ENCODE results near the gene LILRA2. TPM values are rescaled to one million over a fixed set of nuclear protein-coding genes. Genes with fewer than 3 reads are reported as not detected.

LILRA2 gene
- total RNA-seq, 2 experiments from 2014 or later, result not detected

DNA sequence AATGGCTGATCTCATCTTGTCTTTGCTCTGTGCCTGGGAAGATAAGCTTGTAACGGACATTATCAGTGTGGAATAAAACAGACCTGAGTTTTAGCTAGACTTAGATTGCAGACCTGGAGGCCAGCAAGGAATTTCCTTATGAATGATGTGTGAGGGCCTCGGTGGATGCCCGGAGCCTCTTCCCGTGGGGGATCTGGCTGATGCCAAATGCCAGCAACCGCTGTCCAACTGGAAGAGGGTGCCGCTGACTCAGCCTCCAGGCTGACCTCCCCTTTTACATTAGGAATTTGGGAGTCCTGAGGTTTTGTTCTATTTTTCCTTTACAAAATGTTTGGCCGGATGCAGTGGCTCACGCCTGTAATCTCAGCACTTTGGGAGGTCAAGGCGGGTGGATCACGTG lies 19.6 kb upstream of the LILRA2 start:
- H3K27me3 Mint-ChIP-seq, result peaks cover 27% of the 10 kb centered on the region
- intact Hi-C loops (cut with micrococcal nuclease), result no loop called here
- H3K4me1 Mint-ChIP-seq (ENCODE audit: low read depth), result peaks cover 7% of the 10 kb centered on the region
- TF ChIP-seq, protein P1, sequence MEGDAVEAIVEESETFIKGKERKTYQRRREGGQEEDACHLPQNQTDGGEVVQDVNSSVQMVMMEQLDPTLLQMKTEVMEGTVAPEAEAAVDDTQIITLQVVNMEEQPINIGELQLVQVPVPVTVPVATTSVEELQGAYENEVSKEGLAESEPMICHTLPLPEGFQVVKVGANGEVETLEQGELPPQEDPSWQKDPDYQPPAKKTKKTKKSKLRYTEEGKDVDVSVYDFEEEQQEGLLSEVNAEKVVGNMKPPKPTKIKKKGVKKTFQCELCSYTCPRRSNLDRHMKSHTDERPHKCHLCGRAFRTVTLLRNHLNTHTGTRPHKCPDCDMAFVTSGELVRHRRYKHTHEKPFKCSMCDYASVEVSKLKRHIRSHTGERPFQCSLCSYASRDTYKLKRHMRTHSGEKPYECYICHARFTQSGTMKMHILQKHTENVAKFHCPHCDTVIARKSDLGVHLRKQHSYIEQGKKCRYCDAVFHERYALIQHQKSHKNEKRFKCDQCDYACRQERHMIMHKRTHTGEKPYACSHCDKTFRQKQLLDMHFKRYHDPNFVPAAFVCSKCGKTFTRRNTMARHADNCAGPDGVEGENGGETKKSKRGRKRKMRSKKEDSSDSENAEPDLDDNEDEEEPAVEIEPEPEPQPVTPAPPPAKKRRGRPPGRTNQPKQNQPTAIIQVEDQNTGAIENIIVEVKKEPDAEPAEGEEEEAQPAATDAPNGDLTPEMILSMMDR (IDR thresholded peaks at IDR 0.05), result no peak
- ATAC-seq (no peak), DNase-seq (no peak)
- no peaks in the 10 kb centered on the region for H3K9me3 Mint-ChIP-seq
- ChIA-PET POLR2A (no interaction called here), CTCF (no interaction called here)
- H3K27ac Mint-ChIP-seq, result no peak overlapping the region
- H3K4me3 Mint-ChIP-seq, result no peak overlapping the region
- H3K36me3 Mint-ChIP-seq (ENCODE audit: low read depth), result no peaks in the 10 kb centered on the region

- POLR2A ChIA-PET, result no interaction called here
- Mint-ChIP-seq H3K9me3 (no peaks in the 10 kb centered on the region), H3K27ac (no peak overlapping the region), H3K4me1 (ENCODE audit: low read depth) (peaks cover 7% of the 10 kb centered on the region), H3K4me3 (no peak overlapping the region), H3K27me3 (peaks cover 26% of the 10 kb centered on the region), H3K36me3 (ENCODE audit: low read depth) (no peaks in the 10 kb centered on the region)
- intact Hi-C loops (cut with micrococcal nuclease), result no loop called here
- TF ChIP-seq, protein P1 (IDR thresholded peaks at IDR 0.05), result no peak
- ATAC-seq (no peak), DNase-seq (no peak)
- CTCF ChIA-PET, result no interaction called here
Measured at GRCh38 chr19:54554896-54555295, 18.7 kb upstream of the LILRA2 start.

DNA sequence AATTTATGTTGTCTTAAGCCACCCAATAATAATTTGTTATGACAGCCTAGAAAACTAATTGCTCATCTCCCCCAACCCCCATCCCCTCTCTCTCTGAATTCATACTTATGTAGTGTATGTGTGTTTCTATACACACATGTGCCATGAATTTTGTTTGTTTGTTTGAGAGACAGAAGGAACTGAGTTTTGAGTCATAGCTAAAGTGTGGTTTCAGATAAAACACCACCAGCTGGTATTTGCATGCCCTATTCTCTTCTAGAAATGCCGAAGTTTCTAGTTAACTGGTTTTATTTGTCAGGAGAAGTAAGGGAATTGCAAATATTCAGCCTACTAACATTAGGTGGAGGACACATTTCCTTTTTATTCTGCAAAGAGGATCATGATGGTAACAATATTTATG lies 17.4 kb upstream of the LILRA2 start:
- no peak for ATAC-seq
- ChIA-PET POLR2A (no interaction called here), CTCF (no interaction called here)
- Mint-ChIP-seq H3K4me1 (ENCODE audit: low read depth) (peaks cover 4% of the 10 kb centered on the region), H3K4me3 (no peak overlapping the region), H3K27ac (no peak overlapping the region), H3K27me3 (peaks cover 25% of the 10 kb centered on the region), H3K36me3 (ENCODE audit: low read depth) (no peaks in the 10 kb centered on the region), H3K9me3 (no peaks in the 10 kb centered on the region)
- TF ChIP-seq, protein P1 (IDR thresholded peaks at IDR 0.05), result no peak
- DNase-seq, result no peak
- intact Hi-C loops (cut with micrococcal nuclease), result no loop called here

GRCh38 chr19:54558339-54558738 lies 15.3 kb upstream of the LILRA2 start:
- DNase-seq, result no peak
- H3K27me3 Mint-ChIP-seq, result peaks cover 20% of the 10 kb centered on the region
- no peaks in the 10 kb centered on the region for H3K4me1 Mint-ChIP-seq (ENCODE audit: low read depth)
- no peak for ATAC-seq
- ChIA-PET POLR2A (no interaction called here), CTCF (interaction anchor here (0.8 kb wide), 1 partner anchor 293 kb away, joined by 3 read pairs; no protein-coding TSS in a partner anchor)
- H3K9me3 Mint-ChIP-seq, result no peaks in the 10 kb centered on the region
- intact Hi-C loops (cut with micrococcal nuclease), result no loop called here
- no peak overlapping the region for H3K4me3 Mint-ChIP-seq
- H3K27ac Mint-ChIP-seq, result no peak overlapping the region
- TF ChIP-seq, protein P1 (IDR thresholded peaks at IDR 0.05), result no peak
- no peaks in the 10 kb centered on the region for H3K36me3 Mint-ChIP-seq (ENCODE audit: low read depth)

- intact Hi-C loops (cut with micrococcal nuclease), result no loop called here
- TF ChIP-seq, protein P1 (IDR thresholded peaks at IDR 0.05), result no peak
- DNase-seq (no peak), ATAC-seq (no peak)
- Mint-ChIP-seq H3K36me3 (ENCODE audit: low read depth) (no peaks in the 10 kb centered on the region), H3K27ac (no peak overlapping the region), H3K4me1 (ENCODE audit: low read depth) (no peaks in the 10 kb centered on the region), H3K9me3 (no peaks in the 10 kb centered on the region), H3K4me3 (no peak overlapping the region), H3K27me3 (peaks cover 20% of the 10 kb centered on the region)
- ChIA-PET CTCF (no interaction called here), POLR2A (interaction anchor here (0.6 kb wide), 1 partner anchor 14 kb away, joined by 4 read pairs; no protein-coding TSS in a partner anchor)
Measured at GRCh38 chr19:54560881-54561385, 12.7 kb upstream of the LILRA2 start.

Measured in activated CD8-positive, alpha-beta T cell treated with anti-CD3 and anti-CD28 coated beads for 36 hours (primary cell).